PFSK-1 (cell line): ENCODE results near the gene IQCM.

Source experiments
- POLR2AphosphoS5 ChIP-seq: IDR thresholded peaks from 2 replicates; pipeline ENCODE4 v1.6.1; 2012; ENCODE audit warnings: low read depth, mild to moderate bottlenecking, control low read depth, low read length, moderate library complexity
- TAF1 ChIP-seq: IDR thresholded peaks from 2 replicates; pipeline ENCODE4 v1.6.1; 2012; ENCODE audit warnings: low read length, control low read depth, borderline replicate concordance; ENCODE audit not compliant: insufficient read depth

DNA sequence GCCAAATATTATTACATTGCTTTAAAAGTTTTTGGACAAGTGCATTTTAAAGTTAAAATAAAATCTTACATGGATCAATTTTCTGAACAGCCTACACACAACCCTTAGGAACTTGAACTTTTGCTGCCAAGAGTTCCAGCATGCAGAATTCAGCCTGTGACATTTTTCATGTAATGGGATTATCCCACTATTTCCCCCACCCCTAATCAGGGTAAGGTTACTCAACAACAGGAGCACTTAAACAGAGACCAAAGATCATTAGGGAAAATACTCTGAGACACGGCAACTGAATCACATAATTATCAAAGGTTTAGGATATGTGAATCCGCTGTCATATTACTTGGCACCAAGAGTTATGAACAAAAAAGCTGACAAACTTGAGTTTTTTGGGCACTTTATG lies 47.2 kb downstream of the IQCM start:
- TF ChIP-seq TAF1 (no peak), POLR2AphosphoS5 (no peak)
